ENCODE data around the gene HLA-DOB.

HLA-DOB gene

DNA sequence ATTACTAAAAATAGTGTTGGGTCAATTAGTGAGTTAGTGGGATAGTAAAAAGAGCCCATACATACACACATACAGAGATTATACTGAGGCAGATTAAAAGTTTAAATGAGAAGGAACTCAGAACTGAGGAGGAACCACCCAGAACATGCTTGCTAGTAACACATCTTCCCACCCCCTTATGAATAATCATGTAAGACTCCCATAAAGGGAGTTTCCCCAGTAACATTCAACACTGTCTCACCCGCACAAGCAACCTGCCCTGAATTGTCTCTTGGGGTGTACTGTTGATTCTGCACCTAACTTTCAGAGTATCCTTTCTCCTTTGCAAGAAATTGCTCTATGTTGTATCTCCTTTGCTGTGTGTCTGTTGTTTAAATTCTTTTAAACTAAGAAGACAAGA, 42.4 kb downstream of the HLA-DOB start:
- in situ Hi-C loops (cut with MboI; ENCODE audit: low pct_unique_long_range_greater_than_20kb, low sequenced_read_pairs) = no loop called here

DNA sequence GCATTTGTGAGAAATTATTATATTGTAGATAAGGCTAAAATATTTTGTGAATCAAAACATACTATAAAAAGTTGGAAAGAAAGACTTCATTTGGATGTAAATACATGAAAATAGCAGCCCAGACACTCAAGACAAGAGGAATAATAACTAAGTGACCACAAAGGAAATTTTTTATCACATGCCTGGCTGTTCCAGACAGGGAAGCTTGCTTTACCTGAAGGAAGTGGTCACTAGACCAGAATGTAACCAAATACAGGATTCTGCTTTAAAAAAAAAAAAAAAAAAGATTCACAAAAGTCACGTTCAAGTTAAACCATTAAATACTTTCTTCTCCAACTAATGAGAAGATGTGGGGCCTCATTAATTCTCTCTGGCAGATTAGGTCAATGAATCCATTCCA, 44.1 kb downstream of the HLA-DOB start:
- DNase-seq = no peak
- in situ Hi-C loops (cut with MboI; ENCODE audit: low pct_unique_long_range_greater_than_20kb, low sequenced_read_pairs) = no loop called here

More for the DNA sequence above, 42.4 kb downstream of the HLA-DOB start:
- DNase-seq = no peak

DNA sequence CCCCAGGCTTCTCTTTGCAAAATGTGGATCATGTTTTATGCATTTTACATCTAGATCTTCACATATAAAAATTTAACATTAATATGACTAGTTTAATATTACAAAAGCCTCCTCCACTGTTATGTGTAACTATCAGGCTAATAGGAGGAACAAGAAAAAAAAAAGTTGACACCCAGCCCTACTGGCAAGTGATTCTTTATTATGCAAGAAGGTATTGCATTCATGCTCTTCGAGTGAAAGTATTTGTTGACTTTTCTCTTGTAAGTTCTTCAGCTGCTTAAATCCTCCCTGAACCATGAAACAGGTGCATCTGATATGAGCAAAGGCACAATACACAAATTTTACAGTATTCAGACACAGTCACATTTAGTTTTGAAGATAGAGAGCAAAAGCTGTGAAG, 52.8 kb downstream of the HLA-DOB start:
- in situ Hi-C loops (cut with MboI; ENCODE audit: low pct_unique_long_range_greater_than_20kb, low sequenced_read_pairs) = no loop called here
- no peak for DNase-seq

GRCh38 chr6:32763421-32763820, 53.4 kb downstream of the HLA-DOB start, which contains the start of gene HLA-DQB2:
HLA-DQB2 (minus strand) TSS chr6:32763532; CDS start chr6:32763470, 62 bp downstream.
- in situ Hi-C loops (cut with MboI; ENCODE audit: low pct_unique_long_range_greater_than_20kb, low sequenced_read_pairs) = no loop called here
- no peak for DNase-seq
